ENCODE results near the gene F5.

GRCh38 chr1:169610108-169610507 is 23.8 kb upstream of the F5 start:
- TF ChIP-seq CTCF (IDR thresholded peaks at IDR 0.05) (no peak), POLR2A (IDR thresholded peaks at IDR 0.05) (no peak)
